ENCODE measurements around the gene ZNF610.
"Not testable (repeated sequence)": the region's sequence is repeated elsewhere in the genome, so short reads cannot be mapped to it uniquely, and the experiment has no call there.

The ZNF610 gene

GRCh38 chr19:52336117-52336790 is at the start of gene ZNF610:
ZNF610 (plus strand) TSS chr19:52336243; CDS start chr19:52349173, 12,930 bp downstream.
- peak within 1 kb of the TSS; percentile 63 to 79 for H3K27ac ChIP-seq
- DNase-seq (ENCODE audit: low spot score): peak; percentile 92
- H3K4me3 ChIP-seq: peak within 1 kb of the TSS; percentile 79
- no peak for TF ChIP-seq CTCF (IDR thresholded peaks at IDR 0.05)

GRCh38 chr19:52286256-52286655 is 49.8 kb upstream of the ZNF610 start:
- Histone ChIP-seq H3K4me3 (no peak overlapping the region), H3K27ac (no peak overlapping the region)
- TF ChIP-seq CTCF (IDR thresholded peaks at IDR 0.05): no peak
- DNase-seq (ENCODE audit: low spot score): no peak

GRCh38 chr19:52291781-52292180 is 44.3 kb upstream of the ZNF610 start:
- TF ChIP-seq CTCF (IDR thresholded peaks at IDR 0.05): no peak
- DNase-seq (ENCODE audit: low spot score): no peak
- Histone ChIP-seq H3K27ac (no peak overlapping the region), H3K4me3 (no peak overlapping the region)

- not testable (repeated sequence) for DNase-seq (ENCODE audit: low spot score); H3K4me3 ChIP-seq; H3K27ac ChIP-seq
Observed at GRCh38 chr19:52292946-52293345, 43.1 kb upstream of the ZNF610 start.

- Histone ChIP-seq H3K27ac (peak overlapping the region; percentile 51 to 94), H3K4me3 (peak overlapping the region; percentile 95)
- no peak for DNase-seq (ENCODE audit: low spot score)
- no peak for TF ChIP-seq CTCF (IDR thresholded peaks at IDR 0.05)
Observed at GRCh38 chr19:52296400-52296772, 39.7 kb upstream of the ZNF610 start.

- no peak for TF ChIP-seq CTCF (IDR thresholded peaks at IDR 0.05)
- peak within 1 kb of the TSS; percentile 79 to 94 for H3K27ac ChIP-seq
- DNase-seq (ENCODE audit: low spot score): peak; percentile 84
- H3K4me3 ChIP-seq: peak within 1 kb of the TSS; percentile 95
Observed at GRCh38 chr19:52296773-52297600, 39.1 kb upstream of the ZNF610 start, which contains the start of gene ZNF480. ZNF480 (plus strand) TSS chr19:52297169; CDS start chr19:52300413, 3,244 bp downstream.

GRCh38 chr19:52297601-52298364 is 38.3 kb upstream of the ZNF610 start:
- Histone ChIP-seq H3K4me3 (peak overlapping the region; percentile 95), H3K27ac (peak overlapping the region; percentile 79 to 94)
- TF ChIP-seq CTCF (IDR thresholded peaks at IDR 0.05): no peak
- DNase-seq (ENCODE audit: low spot score): no peak
